ENCODE results near the gene AQP12A.
"Not testable (repeated sequence)": the region's sequence is repeated elsewhere in the genome, so short reads cannot be mapped to it uniquely, and the experiment has no call there.

Gene AQP12A

GRCh38 chr2:240689975-240690374, 1.7 kb upstream of the AQP12A start:
- no peak for DNase-seq

- DNase-seq = not testable (repeated sequence)
Measured at GRCh38 chr2:240690421-240691074, 1.1 kb upstream of the AQP12A start.

- DNase-seq = not testable (repeated sequence)
Measured at GRCh38 chr2:240691075-240691427, 615 bp upstream of the AQP12A start.

- not testable (repeated sequence) for DNase-seq
Measured at GRCh38 chr2:240692583-240693561, 1.2 kb downstream of the AQP12A start.

GRCh38 chr2:240694304-240694703, 2.6 kb downstream of the AQP12A start:
- not testable (repeated sequence) for DNase-seq

- not testable (repeated sequence) for DNase-seq
Measured at GRCh38 chr2:240695593-240695992, 3.9 kb downstream of the AQP12A start.

GRCh38 chr2:240696469-240696868, 4.8 kb downstream of the AQP12A start:
- not testable (repeated sequence) for DNase-seq

- not testable (repeated sequence) for DNase-seq
Measured at GRCh38 chr2:240698852-240699561, 7.3 kb downstream of the AQP12A start.

GRCh38 chr2:240699835-240700234, 8.2 kb downstream of the AQP12A start:
- not testable (repeated sequence) for DNase-seq

- DNase-seq = not testable (repeated sequence)
Measured at GRCh38 chr2:240700616-240701015, 8.9 kb downstream of the AQP12A start.

GRCh38 chr2:240701091-240701735, 9.5 kb downstream of the AQP12A start:
- DNase-seq = no peak

GRCh38 chr2:240701736-240702639, 10.3 kb downstream of the AQP12A start:
- DNase-seq = no peak

GRCh38 chr2:240702640-240703011, 11.0 kb downstream of the AQP12A start:
- DNase-seq = no peak

- DNase-seq = no peak
Measured at GRCh38 chr2:240703417-240704341, 12.0 kb downstream of the AQP12A start.

GRCh38 chr2:240704651-240705050, 13.0 kb downstream of the AQP12A start:
- DNase-seq = peak; percentile 10

- DNase-seq = no peak
Measured at GRCh38 chr2:240705204-240705791, 13.6 kb downstream of the AQP12A start.

GRCh38 chr2:240707043-240707756, 15.5 kb downstream of the AQP12A start:
- DNase-seq = no peak

GRCh38 chr2:240707821-240708220, 16.2 kb downstream of the AQP12A start:
- no peak for DNase-seq

GRCh38 chr2:240708457-240708856, 16.8 kb downstream of the AQP12A start:
- DNase-seq = no peak

Measured in activated T-cell treated with anti-CD3 and anti-CD28 coated beads for 4 hours (primary cell).